Activated CD4-positive, alpha-beta T cell treated with anti-CD3 and anti-CD28 coated beads, Interleukin-2, amount 10 ng/mL, durations not matched to agents 24 days and 14 days (primary cell): ENCODE measurements around the gene TEX2. TPM values are rescaled to one million over a fixed set of nuclear protein-coding genes. Genes with fewer than 3 reads are reported as not detected.

ENCODE experiments used
- DNase-seq: peaks from one replicate; pipeline ENCODE4 v3.0.0; 2022
- H3K27ac Mint-ChIP-seq: one replicate; pipeline ENCODE4 v1.8.0; 2022; ENCODE audit warnings: mild to moderate bottlenecking, mixed read lengths
- H3K27me3 Mint-ChIP-seq: one replicate; pipeline ENCODE4 v1.8.0; 2022; ENCODE audit warnings: mixed read lengths
- H3K36me3 Mint-ChIP-seq: one replicate; pipeline ENCODE4 v1.8.0; 2022; ENCODE audit warnings: low read depth, mild to moderate bottlenecking, mixed read lengths
- H3K4me1 Mint-ChIP-seq: one replicate; pipeline ENCODE4 v1.8.0; 2021; ENCODE audit warnings: mixed read lengths
- H3K4me3 Mint-ChIP-seq: one replicate; pipeline ENCODE4 v1.8.0; 2022; ENCODE audit warnings: mild to moderate bottlenecking, moderate library complexity, mixed read lengths
- H3K9me3 Mint-ChIP-seq: one replicate; pipeline ENCODE4 v1.8.0; 2021; ENCODE audit warnings: mixed read lengths
- intact Hi-C: fragments of 100-400 bp; cut with micrococcal nuclease; formaldehyde crosslinking; loops from one replicate; pipeline ENCODE4 v1.15.1; 2023
- total RNA-seq: library from RNA; stranded (reverse); gene quantifications from 2 replicates; pipeline ENCODE4 v1.2.3, GENCODE V29; 2022

Gene TEX2
- total RNA-seq, 1 donor from 2014 or later, result 22.2 TPM

GRCh38 chr17:64109400-64109799 lies 153.7 kb downstream of the TEX2 start:
- DNase-seq, result no peak
- Mint-ChIP-seq H3K27me3 (no peaks in the 10 kb centered on the region), H3K4me3 (no peak overlapping the region), H3K36me3 (peaks cover 37% of the 10 kb centered on the region), H3K4me1 (peaks cover 48% of the 10 kb centered on the region), H3K9me3 (no peaks in the 10 kb centered on the region), H3K27ac (peak overlapping the region; percentile 6)
- intact Hi-C loops, result no loop called here

- Mint-ChIP-seq H3K4me1 (peaks cover 52% of the 10 kb centered on the region), H3K27me3 (no peaks in the 10 kb centered on the region), H3K4me3 (no peak overlapping the region), H3K27ac (peak overlapping the region; percentile 44), H3K36me3 (peaks cover 33% of the 10 kb centered on the region), H3K9me3 (no peaks in the 10 kb centered on the region)
- intact Hi-C loops, result no loop called here
- no peak for DNase-seq
These were observed 155.4 kb downstream of the TEX2 start for GRCh38 chr17:64107500-64108236.

GRCh38 chr17:64106918-64107317 lies 156.1 kb downstream of the TEX2 start:
- Mint-ChIP-seq H3K27me3 (no peaks in the 10 kb centered on the region), H3K4me3 (peak overlapping the region; percentile 29), H3K4me1 (peaks cover 53% of the 10 kb centered on the region), H3K27ac (peak overlapping the region; percentile 60), H3K9me3 (no peaks in the 10 kb centered on the region), H3K36me3 (peaks cover 32% of the 10 kb centered on the region)
- no peak for DNase-seq
- intact Hi-C loops, result no loop called here

DNA sequence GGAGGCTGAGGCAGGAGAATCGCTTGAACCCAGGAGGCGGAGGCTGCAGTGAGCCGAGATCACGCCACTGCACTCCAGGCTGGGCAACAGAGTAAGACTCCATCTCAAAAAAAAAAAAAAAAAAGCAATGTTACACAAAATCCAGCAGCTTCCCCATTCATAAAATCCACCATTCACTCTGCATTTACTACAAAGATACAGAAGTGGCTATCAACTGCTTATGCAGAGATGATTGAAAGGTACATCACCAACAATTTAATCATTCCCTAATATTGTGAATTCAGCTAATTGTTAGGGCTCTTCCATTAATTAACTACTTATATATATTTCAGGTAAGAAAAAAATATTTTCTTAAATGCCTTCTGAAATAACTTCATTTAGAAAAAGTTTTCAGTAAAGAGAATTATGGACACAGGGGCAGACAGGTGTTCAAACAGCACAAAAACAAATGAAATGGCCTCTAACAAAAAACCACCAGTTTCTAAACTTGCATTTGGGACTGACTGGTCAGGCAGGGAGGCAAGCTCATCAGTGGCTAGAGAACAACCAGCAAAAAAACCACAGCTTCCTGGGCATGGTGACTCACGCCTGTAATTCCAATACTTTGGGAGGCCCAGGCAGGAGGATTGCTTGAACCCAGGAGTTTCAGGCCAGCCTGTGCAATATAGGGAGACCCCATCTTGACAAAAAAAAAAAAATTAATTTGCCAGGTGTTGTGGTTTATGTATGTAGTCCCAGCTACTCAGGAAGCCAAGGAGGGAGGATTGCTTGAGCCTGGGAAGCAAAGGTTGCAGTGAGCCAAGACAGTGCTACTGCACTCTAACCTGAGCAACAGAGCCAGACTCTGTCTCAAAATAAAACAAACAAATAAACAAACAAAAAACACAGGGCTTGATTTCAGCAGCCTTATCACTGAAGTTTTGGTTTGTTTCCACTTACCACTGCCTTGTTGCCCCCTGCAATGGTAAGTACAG lies 159.4 kb downstream of the TEX2 start:
- Mint-ChIP-seq H3K36me3 (peaks cover 26% of the 10 kb centered on the region), H3K4me1 (peaks cover 54% of the 10 kb centered on the region), H3K4me3 (peak overlapping the region; percentile 28), H3K9me3 (no peaks in the 10 kb centered on the region), H3K27ac (peak overlapping the region; percentile 51), H3K27me3 (no peaks in the 10 kb centered on the region)
- no peak for DNase-seq
- intact Hi-C loops, result no loop called here

DNA sequence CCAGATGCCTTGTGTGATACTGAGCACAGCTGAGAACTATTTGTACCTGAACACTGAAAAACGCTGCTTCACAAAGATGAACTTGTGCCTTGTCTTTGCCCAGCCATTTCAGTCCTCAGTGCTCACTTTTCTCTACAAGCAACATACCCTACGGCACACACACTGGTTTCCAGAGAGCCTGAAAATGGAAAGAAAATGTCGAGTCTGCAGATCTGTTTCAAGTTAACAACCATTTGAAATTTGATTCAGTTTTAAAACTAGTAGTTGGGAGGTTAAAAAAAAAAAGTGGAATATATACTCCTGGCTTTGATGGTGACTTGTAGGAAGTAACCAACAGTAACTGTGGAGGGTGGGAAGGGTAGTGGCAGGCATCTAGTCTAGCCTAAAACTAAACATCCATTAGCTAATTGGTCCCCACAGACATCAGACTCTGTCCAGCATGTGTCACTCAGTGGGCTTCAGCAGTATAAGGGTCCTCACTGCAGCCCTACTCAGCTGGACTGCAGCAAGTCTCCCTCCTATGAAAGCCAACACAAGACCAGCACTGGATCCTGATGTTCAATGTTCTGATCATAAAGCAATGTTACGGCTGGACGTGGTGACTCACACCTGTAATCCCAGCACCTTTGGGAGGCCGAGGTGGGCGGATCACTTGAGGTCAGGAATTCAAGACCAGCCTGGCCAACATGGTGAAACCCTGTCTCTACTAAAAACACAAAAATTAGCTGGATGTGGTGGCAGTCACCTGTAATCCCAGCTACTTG lies 160.3 kb downstream of the TEX2 start:
- Mint-ChIP-seq H3K9me3 (no peaks in the 10 kb centered on the region), H3K4me3 (no peak overlapping the region), H3K27me3 (no peaks in the 10 kb centered on the region), H3K27ac (no peak overlapping the region), H3K4me1 (peaks cover 54% of the 10 kb centered on the region), H3K36me3 (peaks cover 33% of the 10 kb centered on the region)
- DNase-seq, result no peak
- intact Hi-C loops, result no loop called here

- Mint-ChIP-seq H3K9me3 (no peaks in the 10 kb centered on the region), H3K36me3 (peaks cover 52% of the 10 kb centered on the region), H3K27me3 (no peaks in the 10 kb centered on the region), H3K4me1 (peaks cover 55% of the 10 kb centered on the region), H3K4me3 (no peak overlapping the region), H3K27ac (no peak overlapping the region)
- intact Hi-C loops, result no loop called here
- no peak for DNase-seq
These were observed 163.5 kb downstream of the TEX2 start for GRCh38 chr17:64099543-64099942.

Other genes with a start within 250 kb of the TEX2 start
- gene ICAM2, start 242.6 kb downstream of the TEX2 start, total RNA-seq, result 62.2 TPM in 2 replicates
- gene ERN1, start 133.1 kb downstream of the TEX2 start, total RNA-seq, result 41.3 and 52.1 TPM in 2 replicates
- 4.9 and 6.8 TPM in 2 replicates for gene PECAM1, start 127.6 kb upstream of the TEX2 start, total RNA-seq
- 0.28 TPM in 1 of 2 replicates, not detected in the other for gene MILR1, start 185.9 kb upstream of the TEX2 start, total RNA-seq
- 36.3 and 37.1 TPM in 2 replicates for gene POLG2, start 233.8 kb upstream of the TEX2 start, total RNA-seq
- gene DDX5, start 243.0 kb upstream of the TEX2 start, total RNA-seq, result 844 and 861 TPM in 2 replicates
- 42.9 and 48.3 TPM in 2 replicates for gene CEP95, start 243.7 kb upstream of the TEX2 start, total RNA-seq